SK-N-MC (cell line): ENCODE results near the gene SLC26A11.

Experiments used
- EZH2 ChIP-seq: fragments of 200-600 bp; sonication (generic); IDR thresholded peaks from one replicate; pipeline ENCODE4 v1.6.1; 2017; ENCODE audit warnings: antibody characterized with exemption
- POLR2AphosphoS5 ChIP-seq: IDR thresholded peaks from 2 replicates; pipeline ENCODE4 v1.6.1; 2012; ENCODE audit warnings: mild to moderate bottlenecking, low read depth, low read length, borderline replicate concordance

DNA sequence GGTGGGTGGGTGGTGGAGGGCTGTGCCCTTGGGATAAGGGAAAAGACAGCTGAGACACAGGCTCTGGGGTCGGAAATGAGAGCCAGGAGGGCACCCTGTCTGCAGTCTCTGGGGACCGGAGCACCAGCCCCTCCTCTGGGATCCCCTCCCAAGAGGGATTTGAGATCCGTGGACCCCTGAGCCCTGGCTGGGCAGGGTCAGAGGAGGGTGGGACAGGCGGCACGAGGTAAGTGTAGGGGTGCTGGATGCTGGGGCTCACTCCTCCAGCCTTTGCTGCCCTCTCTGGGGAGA, 519 bp upstream of the SLC26A11 start:
- no peak for TF ChIP-seq POLR2AphosphoS5
- no peak for TF ChIP-seq EZH2
